WTC11 (cell line): ENCODE data around the gene SLC22A4. TPM values are rescaled to one million over a fixed set of nuclear protein-coding genes. Genes with fewer than 3 reads are reported as not detected.

Source experiments
- ATAC-seq: fragments of 200-7000 bp; cut with Tn5 transposase; 2 replicates; pipeline ENCODE4 v1.10.0; 2021; ENCODE audit warnings: mild to moderate bottlenecking, moderate library complexity
- CTCF ChIA-PET: fragments of 300-600 bp; sonication (Branson Sonifier 250); formaldehyde crosslinking; loops from one replicate; lab custom pipeline; 2021; ENCODE audit warnings: antibody characterized with exemption; lab: Charles Lee
- POLR2A ChIA-PET: fragments of 350-600 bp; sonication (Branson Sonifier 250); formaldehyde crosslinking; loops from one replicate; lab custom pipeline; 2021; ENCODE audit warnings: antibody characterized with exemption; lab: Charles Lee
- DNase-seq: peaks from one replicate; pipeline ENCODE4 v3.0.0; 2021; ENCODE audit warnings: low spot score
- H3K27ac Mint-ChIP-seq: 2 replicates; pipeline ENCODE4 v1.8.0; 2021; ENCODE audit warnings: mixed read lengths
- H3K27me3 Mint-ChIP-seq: 2 replicates; pipeline ENCODE4 v1.8.0; 2021; ENCODE audit warnings: low read depth, mild to moderate bottlenecking, moderate library complexity, mixed read lengths
- H3K36me3 Mint-ChIP-seq: 2 replicates; pipeline ENCODE4 v1.8.0; 2021; ENCODE audit warnings: mixed read lengths
- H3K4me1 Mint-ChIP-seq: 2 replicates; pipeline ENCODE4 v1.8.0; 2022; ENCODE audit warnings: mixed read lengths
- H3K4me3 Mint-ChIP-seq: 2 replicates; pipeline ENCODE4 v1.8.0; 2021; ENCODE audit warnings: mild to moderate bottlenecking, moderate library complexity, mixed read lengths
- H3K9me3 Mint-ChIP-seq: 2 replicates; pipeline ENCODE4 v1.8.0; 2021; ENCODE audit warnings: mixed read lengths
- CREB1 ChIP-seq: sonication (generic); formaldehyde crosslinking; IDR thresholded peaks from 2 replicates; pipeline ENCODE4 v1.8.0; 2023; ENCODE audit warnings: mild to moderate bottlenecking, missing genetic modification reagents
- EMX1 ChIP-seq: fragments of 250-450 bp; sonication (Bioruptor Pico); IDR thresholded peaks from 2 replicates; pipeline ENCODE4 v1.8.0; 2021; ENCODE audit warnings: mild to moderate bottlenecking
- FOXK1 ChIP-seq: sonication (generic); formaldehyde crosslinking; IDR thresholded peaks from 2 replicates; pipeline ENCODE4 v1.8.0; 2022; ENCODE audit warnings: mild to moderate bottlenecking, moderate library complexity, missing genetic modification reagents
- GABPB1 ChIP-seq: sonication (generic); formaldehyde crosslinking; IDR thresholded peaks from 2 replicates; pipeline ENCODE4 v1.8.1; 2023; ENCODE audit warnings: mild to moderate bottlenecking, missing genetic modification reagents
- HMGXB4 ChIP-seq: sonication (generic); formaldehyde crosslinking; IDR thresholded peaks from 2 replicates; pipeline ENCODE4 v1.8.1; 2023; ENCODE audit warnings: mild to moderate bottlenecking, moderate library complexity, missing genetic modification reagents
- MLX ChIP-seq: sonication (generic); formaldehyde crosslinking; IDR thresholded peaks from 2 replicates; pipeline ENCODE4 v1.8.1; 2023; ENCODE audit warnings: mild to moderate bottlenecking, missing genetic modification reagents, moderate library complexity
- NR3C1 ChIP-seq: sonication (generic); formaldehyde crosslinking; conservative IDR thresholded peaks from 2 replicates; pipeline ENCODE4 v1.8.1; 2023; ENCODE audit warnings: low read depth, mild to moderate bottlenecking, missing genetic modification reagents
- PRDM15 ChIP-seq: sonication (generic); formaldehyde crosslinking; IDR thresholded peaks from 2 replicates; pipeline ENCODE4 v1.8.0; 2022; ENCODE audit warnings: missing genetic modification reagents
- RORB ChIP-seq: fragments of 250-450 bp; sonication (Bioruptor Pico); IDR thresholded peaks from 2 replicates; pipeline ENCODE4 v1.9.0; 2021; ENCODE audit warnings: mild to moderate bottlenecking
- SP1 ChIP-seq: sonication (generic); formaldehyde crosslinking; conservative IDR thresholded peaks from 2 replicates; pipeline ENCODE4 v1.8.1; 2022; ENCODE audit warnings: missing genetic modification reagents
- ZNF281 ChIP-seq: sonication (generic); formaldehyde crosslinking; IDR thresholded peaks from 2 replicates; pipeline ENCODE4 v1.8.0; 2023; ENCODE audit warnings: mild to moderate bottlenecking, missing genetic modification reagents
- ZNF671 ChIP-seq: fragments of 250-450 bp; sonication (Bioruptor Pico); IDR thresholded peaks from 2 replicates; pipeline ENCODE4 v1.8.0; 2021; ENCODE audit warnings: mild to moderate bottlenecking
- total RNA-seq: library from RNA; stranded (reverse); gene quantifications from 3 replicates; pipeline ENCODE4 v1.2.3, GENCODE V29; 2021
- TF ChIP-seq, protein P1 (sequence below): sonication (generic); formaldehyde crosslinking; conservative IDR thresholded peaks from 2 replicates; pipeline ENCODE4 v1.8.1; 2023; ENCODE audit warnings: mild to moderate bottlenecking, low read depth, missing genetic modification reagents, moderate library complexity
- TF ChIP-seq, protein P2 (sequence below): fragments of 250-450 bp; sonication (Bioruptor Pico); IDR thresholded peaks from 2 replicates; pipeline ENCODE4 v1.8.0; 2021; ENCODE audit warnings: mild to moderate bottlenecking

SLC22A4 gene
- total RNA-seq, 1 experiment from 2014 or later, result 0.35 TPM

DNA sequence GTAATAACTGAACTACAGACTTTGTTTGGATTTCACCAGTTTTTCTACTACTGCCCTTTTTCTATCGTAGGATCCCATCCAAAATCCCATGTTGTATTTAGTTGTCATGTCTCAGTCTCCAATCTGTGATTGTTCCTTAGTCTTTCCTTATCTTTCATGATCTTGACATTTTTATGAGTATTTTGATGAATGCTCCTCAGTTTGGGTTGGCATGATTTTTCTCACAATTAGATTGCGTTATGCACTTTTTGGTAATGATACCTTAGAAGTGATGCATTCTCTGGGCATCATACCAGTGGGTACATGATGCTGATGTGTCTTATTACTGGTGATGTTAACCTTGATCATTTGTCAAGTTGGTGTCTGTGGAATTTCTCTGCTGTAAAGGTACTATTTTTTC is 5.7 kb downstream of the SLC22A4 start:
- ChIA-PET POLR2A (no interaction called here), CTCF (no interaction called here)
- DNase-seq (no peak), ATAC-seq (no peak)
- H3K36me3 Mint-ChIP-seq, result no peaks in the 10 kb centered on the region
- H3K4me3 Mint-ChIP-seq, result no peak overlapping the region
- peaks cover 14% of the 10 kb centered on the region for H3K4me1 Mint-ChIP-seq
- peaks cover under 1% of the 10 kb centered on the region for H3K9me3 Mint-ChIP-seq
- H3K27me3 Mint-ChIP-seq, result peaks cover 24% of the 10 kb centered on the region
- TF ChIP-seq EMX1 (CRISPR knock-in tag), result no peak
- no peak for TF ChIP-seq ZNF671 (CRISPR knock-in tag)
- no peak for TF ChIP-seq PRDM15 (CRISPR knock-in tag)
- TF ChIP-seq ZNF281 (CRISPR knock-in tag), result no peak
- no peak for TF ChIP-seq NR3C1 (CRISPR knock-in tag)
- no peak for TF ChIP-seq RORB (CRISPR knock-in tag)
- TF ChIP-seq MLX, result no peak
- no peak overlapping the region for H3K27ac Mint-ChIP-seq

DNA sequence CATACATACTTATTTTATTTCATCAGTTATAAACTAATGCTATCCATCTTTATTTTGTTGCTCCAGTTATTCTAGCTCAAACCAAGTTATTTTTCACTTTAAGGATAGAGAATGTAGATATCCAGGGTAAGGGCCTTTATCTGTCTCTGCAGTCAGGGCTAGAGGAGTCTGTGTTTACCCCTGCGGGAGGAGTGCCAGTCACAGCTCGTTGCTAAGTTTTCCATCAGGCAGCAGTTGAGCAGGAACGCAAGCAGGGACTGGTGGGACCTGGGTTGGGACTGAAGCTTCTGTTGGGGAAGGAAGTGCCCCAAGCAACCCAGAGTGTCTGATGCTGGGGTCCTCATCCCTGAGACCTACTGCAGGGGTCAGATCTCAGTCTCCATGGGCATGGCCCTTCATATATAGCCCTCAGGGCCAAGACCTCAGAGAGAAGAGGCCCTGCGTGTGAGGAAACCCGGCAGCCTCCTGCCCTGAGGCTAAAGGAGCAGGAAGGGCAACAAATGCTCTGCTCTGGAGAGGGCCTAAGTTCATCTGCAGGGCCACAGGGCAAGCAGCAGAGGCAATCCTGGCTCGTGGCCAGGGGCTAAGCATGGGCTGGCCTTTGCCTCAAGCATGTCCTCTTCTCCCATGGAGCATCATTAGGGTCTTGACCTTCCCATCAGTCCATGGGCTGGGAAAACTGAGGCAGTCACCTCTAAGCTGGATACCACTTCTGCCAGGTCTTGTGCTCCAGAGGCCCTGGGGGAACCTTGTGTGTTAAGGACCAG is 6.6 kb downstream of the SLC22A4 start:
- H3K4me3 Mint-ChIP-seq, result no peak overlapping the region

More for the DNA sequence above, 6.6 kb downstream of the SLC22A4 start:
- POLR2A ChIA-PET, result no interaction called here
- ATAC-seq, result no peak
- H3K4me1 Mint-ChIP-seq, result peaks cover 8% of the 10 kb centered on the region; the same call in 1 of the 2 replicates
- CTCF ChIA-PET, result no interaction called here
- no peaks in the 10 kb centered on the region; the same call in 1 of the 2 replicates for H3K36me3 Mint-ChIP-seq
- peaks cover 9% of the 10 kb centered on the region for H3K9me3 Mint-ChIP-seq
- TF ChIP-seq, protein P1, sequence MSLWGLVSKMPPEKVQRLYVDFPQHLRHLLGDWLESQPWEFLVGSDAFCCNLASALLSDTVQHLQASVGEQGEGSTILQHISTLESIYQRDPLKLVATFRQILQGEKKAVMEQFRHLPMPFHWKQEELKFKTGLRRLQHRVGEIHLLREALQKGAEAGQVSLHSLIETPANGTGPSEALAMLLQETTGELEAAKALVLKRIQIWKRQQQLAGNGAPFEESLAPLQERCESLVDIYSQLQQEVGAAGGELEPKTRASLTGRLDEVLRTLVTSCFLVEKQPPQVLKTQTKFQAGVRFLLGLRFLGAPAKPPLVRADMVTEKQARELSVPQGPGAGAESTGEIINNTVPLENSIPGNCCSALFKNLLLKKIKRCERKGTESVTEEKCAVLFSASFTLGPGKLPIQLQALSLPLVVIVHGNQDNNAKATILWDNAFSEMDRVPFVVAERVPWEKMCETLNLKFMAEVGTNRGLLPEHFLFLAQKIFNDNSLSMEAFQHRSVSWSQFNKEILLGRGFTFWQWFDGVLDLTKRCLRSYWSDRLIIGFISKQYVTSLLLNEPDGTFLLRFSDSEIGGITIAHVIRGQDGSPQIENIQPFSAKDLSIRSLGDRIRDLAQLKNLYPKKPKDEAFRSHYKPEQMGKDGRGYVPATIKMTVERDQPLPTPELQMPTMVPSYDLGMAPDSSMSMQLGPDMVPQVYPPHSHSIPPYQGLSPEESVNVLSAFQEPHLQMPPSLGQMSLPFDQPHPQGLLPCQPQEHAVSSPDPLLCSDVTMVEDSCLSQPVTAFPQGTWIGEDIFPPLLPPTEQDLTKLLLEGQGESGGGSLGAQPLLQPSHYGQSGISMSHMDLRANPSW (CRISPR knock-in tag), result no peak
- TF ChIP-seq CREB1 (CRISPR knock-in tag), result no peak
- TF ChIP-seq HMGXB4, result no peak
- TF ChIP-seq RORB (CRISPR knock-in tag), result no peak
- no peak for TF ChIP-seq SP1 (CRISPR knock-in tag)
- TF ChIP-seq GABPB1 (CRISPR knock-in tag), result no peak
- TF ChIP-seq FOXK1 (CRISPR knock-in tag), result no peak
- TF ChIP-seq, protein P2, sequence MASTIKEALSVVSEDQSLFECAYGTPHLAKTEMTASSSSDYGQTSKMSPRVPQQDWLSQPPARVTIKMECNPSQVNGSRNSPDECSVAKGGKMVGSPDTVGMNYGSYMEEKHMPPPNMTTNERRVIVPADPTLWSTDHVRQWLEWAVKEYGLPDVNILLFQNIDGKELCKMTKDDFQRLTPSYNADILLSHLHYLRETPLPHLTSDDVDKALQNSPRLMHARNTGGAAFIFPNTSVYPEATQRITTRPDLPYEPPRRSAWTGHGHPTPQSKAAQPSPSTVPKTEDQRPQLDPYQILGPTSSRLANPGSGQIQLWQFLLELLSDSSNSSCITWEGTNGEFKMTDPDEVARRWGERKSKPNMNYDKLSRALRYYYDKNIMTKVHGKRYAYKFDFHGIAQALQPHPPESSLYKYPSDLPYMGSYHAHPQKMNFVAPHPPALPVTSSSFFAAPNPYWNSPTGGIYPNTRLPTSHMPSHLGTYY (CRISPR knock-in tag), result no peak
- H3K27me3 Mint-ChIP-seq, result peaks cover 16% of the 10 kb centered on the region
- DNase-seq, result no peak
- no peak overlapping the region for H3K27ac Mint-ChIP-seq
